NCI-H748 (cell line): Measurements from ENCODE around the gene PIAS1.
A peak's percentile ranks its signal among the peaks of the same experiment; 100 is the strongest.
"Not testable (repeated sequence)": the region's sequence is repeated elsewhere in the genome, so short reads cannot be mapped to it uniquely, and the experiment has no call there.

ENCODE experiments used
- DNase-seq: peaks from one replicate; lab custom pipeline; 2025; ENCODE audit not compliant: unreplicated experiment; lab: John Stamatoyannopoulos, UW

The PIAS1 gene

DNA sequence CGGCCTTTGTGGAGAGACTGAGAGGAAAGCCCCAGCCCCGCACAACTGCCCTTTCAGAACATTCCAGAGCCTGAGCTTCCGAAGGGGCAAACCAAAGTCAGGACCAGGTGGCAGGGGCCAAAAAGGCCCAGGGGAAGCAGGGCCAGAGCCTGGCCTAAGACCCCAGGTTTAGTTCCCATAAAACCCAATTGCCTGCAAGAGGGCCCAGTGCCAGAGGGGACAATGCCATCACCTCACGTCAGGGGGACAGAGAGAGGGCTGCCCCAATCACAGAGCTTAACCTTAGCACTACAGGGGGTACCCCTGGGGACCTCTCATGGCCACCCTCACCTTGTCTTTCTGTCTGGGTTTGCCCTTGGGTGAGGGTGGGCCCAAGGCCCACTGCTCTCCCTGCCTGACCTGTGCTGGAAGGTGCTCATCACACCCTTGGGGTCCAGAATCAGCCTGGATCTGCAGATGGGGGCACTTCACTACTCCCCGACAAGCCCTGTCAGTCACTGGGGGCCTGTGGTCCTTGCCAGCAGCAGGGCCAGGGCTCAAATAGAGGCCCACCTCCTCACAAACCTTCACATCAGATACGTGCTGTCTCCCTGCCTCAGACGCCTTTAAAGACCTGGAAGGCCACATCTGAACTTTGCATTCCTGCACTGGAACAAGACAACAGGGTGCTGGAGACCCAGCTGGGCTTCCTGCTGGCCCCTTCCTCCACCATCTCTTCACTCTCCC, 147.2 kb downstream of the PIAS1 start:
- DNase-seq = no peak

DNA sequence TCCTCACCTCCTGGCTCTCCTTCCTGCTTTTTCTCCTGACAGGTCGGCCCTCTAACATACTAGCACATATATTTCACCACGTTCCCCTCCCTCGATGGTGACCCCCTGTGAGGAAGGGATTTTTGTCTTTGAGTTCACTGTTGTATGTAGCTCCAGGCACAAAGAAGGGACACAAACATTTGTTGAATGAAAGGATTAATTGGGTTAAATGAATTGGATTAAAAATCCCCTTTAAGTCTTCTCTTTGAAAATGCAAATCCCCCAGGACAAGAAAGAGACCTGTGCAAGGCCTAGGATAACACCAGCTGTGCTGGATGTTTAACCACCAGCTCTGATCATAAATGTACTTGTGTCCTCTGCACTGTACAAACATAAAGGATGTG, 147.8 kb downstream of the PIAS1 start:
- DNase-seq = no peak

DNA sequence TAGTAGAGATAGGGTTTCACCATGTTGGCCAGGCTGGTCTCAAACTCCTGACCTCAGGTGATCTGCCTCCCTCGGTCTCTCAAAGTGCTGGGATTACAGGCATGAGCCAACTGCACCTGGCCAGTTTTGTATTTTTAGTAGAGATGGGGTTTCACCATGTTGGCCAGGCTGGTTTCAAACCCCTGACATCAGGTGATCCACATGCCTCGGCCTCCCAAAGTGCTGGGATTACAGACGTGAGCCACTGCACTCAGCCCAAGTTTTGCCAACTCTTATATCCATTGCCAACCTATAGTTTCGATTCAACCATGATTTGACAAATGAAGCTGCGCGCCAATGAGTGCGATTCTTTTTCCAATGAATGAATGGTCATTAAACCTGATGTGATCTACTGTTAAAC, 148.9 kb downstream of the PIAS1 start:
- DNase-seq = not testable (repeated sequence)

DNA sequence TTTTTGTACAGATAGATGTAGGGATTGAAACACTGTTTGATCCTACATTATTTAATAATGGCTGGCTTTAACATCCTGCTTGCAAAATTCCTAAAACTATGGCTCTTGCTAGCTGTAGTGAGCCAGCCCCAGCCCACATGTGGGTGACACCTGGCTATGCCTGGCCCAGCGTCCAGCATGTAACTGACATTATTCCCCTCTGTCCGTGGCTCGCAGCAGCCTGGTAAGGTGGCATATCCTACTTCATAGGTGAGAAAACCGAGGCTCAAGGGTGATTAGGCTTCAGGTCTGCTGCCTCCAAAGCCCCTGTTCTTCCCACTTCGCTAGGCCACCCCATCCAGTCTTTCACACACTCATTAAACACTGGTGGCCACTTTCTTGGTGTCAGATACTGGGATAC, 149.4 kb downstream of the PIAS1 start:
- DNase-seq = no peak

DNA sequence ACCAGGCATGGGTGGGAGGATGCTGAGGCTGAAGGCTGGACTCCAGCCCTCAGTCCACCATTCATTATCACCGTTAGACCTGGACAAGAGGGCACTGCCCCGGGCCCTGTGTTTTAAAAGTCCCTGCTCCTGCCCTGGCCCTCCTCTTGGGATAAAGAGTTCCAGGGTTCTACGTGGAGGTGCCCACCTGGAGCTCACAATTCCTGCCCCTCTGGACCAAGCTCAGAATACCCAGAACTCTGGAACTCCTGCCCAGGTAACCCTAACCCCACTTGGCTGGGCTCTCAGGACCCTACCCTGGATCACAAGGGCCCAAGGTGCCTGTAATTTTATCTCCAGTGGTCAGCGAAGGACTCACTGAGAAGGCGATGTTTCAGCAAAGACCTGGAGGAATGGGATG, 149.8 kb downstream of the PIAS1 start:
- DNase-seq = no peak

DNA sequence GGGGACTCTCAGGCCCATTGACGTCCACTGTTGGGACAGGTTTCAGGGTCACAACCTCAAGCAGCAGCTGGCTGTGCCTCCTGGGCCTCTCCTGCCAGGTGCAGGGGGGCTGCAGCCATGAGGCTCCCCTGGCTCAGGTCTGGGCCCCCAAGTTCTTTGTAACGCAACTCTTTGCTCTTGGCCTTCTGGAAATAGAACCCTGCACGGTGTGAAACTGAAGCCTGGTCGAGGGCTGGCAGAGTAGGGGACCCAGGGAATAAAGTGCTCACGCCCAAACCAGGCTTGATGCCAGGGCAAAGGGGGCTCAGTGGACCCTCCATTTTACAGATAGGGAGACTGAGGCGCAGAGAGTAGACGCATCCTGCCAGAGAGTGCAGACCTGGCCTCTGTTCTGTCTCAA, 150.2 kb downstream of the PIAS1 start:
- DNase-seq = no peak

DNA sequence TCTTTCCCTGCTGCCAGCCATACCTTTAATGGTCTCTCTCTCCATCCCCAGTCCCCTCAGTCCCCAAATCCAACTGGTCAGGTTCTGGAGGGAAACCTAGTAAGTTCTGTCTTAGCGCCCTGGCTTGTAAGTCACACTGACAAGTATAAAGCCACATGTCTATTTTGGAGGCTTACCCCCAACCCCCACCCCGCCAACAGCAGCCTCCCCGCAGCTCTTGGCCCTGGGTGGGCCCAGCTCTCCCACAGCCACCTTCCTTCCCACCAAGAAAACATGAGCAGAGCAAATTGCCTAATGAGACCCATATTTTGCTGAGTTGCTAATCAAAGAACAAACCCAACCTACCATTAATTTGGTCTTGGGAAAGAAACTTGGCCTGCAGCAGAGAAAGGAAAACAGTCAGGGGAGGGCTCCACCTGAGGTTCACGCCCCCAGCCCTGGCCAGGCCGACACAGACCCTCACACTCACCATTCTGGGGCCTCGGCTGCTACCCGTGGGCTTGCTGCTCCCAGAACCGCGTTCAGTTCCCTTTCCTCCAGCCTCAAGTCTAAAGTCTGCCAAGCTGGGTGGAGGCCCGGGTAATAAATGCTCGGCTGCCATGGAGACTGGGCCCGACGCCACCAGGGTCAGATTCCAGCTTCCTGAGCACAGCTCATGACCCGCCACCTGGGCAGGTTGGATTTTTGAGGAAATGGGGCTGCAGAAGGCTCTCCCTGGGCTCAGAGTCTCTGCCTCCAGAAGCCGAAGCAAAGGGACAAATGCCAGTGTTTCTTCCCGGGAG, 150.9 kb downstream of the PIAS1 start, which contains the start of gene CALML4:
CALML4 (minus strand) TSS at position 557 of the 782 bp plus-strand sequence; CDS start at position 472, 85 bp downstream.
- DNase-seq = peak; percentile 55

DNA sequence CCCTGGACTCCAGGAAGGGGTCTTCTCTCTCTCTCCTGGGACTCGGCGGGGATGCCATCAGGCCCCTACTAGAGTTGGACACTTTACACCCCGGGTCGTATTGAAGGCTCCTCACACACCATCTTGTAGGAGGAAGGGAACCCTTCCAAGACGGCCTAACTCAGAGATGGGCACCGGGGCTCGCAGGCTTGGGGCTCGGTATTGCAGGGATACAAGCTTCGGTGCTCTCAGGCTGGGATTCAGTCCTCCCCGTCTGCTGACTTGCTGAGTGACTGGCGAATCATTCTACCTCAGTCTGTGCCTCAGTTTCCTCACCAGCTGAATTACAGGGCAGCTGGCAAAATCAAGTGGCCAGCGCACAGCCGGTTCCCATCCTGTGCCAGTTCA, 151.4 kb downstream of the PIAS1 start:
- no peak for DNase-seq

DNA sequence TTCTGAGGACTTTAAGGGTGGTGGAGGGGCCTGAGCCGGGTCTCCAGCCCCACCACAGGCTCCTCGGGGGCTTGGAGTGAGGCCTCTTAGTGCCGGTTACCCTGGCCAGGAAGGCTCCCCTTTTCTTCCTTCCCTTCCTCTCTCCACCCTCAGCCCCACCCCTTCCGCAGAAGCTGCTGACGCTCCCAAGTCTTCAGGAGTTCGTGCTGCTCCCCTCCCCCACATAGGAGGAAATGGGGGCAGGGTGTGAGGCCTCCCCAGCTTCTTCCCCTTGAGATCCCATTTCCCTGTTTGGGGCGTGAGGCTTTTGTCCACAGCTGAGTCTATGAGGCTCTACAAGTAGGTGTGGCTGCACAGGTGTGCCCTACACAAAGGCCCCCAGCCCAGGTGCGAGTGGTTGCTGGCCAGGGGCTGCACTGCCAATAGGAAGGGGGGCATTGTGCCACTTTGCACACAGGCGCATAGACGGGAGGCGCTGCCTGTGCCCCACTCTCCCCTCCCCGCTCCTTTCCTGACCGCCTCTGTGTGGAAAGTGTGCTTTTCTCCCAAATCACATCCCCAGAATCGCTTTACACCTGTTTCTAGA, 151.9 kb downstream of the PIAS1 start:
- peak; percentile 44 for DNase-seq

DNA sequence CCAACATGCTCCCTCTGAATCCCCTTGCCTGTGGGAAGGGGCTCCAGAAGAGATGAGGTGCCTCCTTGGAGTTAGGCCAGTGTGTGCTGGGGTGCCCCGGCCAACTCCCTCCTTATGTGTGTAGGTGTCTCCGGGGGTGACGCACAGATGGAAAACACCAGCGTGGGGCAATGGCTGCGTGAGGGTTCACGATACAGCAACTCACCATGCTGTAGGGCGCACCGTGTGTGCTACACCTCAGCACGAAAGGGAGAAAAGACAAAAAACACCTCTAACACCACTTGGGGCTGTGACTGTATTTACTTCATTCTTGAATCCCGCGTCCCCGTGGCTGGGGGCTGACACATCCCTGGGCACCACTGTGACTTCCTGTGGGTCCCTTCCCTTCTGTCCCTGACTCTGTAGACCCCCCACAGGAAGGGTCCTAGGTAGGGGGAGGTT, 152.6 kb downstream of the PIAS1 start:
- DNase-seq = no peak

DNA sequence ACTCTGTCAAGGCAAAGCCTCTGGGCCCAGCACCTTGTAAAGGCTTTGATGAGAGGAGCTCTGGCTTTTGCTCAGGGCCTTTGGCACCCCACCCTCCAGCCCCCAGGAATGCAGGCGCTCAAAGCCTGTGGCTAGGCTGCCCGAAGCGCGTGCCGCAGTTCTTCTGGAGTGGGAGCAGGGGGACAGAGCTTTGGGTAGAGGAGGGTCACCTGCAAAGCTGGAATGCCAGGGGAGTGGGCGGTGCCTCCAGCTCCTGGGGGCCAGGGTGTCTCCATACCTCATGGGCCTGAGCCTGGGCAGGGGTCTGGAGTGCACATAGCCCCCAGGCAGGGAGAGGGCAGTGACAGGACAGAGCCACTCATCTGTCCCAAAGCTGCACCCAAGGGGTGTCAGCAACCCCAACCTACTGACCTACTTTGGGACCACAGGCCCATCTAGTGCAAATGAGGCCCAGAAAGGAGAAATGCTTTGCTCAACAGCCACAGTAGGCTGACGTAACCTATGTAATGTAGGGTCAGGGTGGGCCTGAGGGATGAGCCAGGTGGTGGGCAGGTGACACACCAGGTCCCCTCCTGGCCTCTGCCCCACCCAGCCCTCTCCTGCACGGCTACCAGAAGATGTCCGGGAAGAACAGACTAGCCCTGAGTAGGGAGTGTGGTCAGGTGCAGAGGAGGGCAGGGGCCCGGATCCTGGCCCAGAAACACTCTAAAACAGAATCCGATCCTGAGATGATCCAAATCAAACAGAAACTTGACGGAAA, 153.2 kb downstream of the PIAS1 start:
- no peak for DNase-seq

DNA sequence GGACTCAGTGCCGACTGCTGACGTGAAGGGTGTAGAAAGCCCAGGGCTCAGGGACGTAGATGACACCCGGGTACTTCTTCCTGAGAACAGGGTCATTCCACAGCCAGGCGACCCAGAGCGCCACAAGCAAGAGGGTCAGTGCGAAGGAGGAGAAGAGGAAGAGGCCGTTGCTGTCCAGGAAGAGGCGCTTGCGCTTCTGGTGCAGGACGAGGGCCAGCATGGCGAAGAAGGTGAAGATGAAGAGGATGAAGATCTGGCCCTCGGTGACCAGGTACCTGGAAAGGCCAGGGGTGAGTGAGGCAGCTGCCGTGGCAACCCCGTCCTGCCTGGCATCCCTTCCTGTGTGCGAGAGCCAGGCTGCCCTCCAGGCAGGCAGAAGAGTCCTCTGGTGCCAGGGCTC, 154.0 kb downstream of the PIAS1 start:
- no peak for DNase-seq

DNA sequence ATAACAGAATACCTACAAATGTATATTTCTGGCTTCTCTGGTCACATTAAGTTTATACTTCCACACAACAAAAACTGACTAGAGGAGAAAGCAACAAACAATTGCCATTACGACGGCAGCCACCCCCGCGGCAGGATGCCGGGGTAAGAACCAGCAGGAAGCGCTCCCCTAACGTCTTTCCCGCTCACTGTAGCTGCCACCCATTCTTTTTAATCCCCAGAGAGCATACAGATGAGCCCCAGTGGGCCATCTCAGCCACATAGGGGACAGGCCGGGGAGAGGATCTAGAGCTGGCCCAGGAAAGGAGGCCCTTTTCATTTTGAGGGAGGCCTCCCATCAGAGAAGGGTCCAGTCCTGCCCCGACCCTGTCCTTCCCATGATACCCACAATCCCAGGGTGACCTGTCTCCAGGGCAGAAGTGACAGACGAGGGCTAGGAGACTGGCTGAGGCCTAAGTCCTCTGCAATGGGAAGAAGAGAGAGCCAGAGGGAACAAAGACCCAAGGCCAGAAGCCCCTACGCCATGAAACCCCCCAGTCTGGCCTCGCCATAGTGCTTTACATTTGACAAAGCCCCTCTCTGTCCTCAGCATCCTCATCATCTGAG, 154.6 kb downstream of the PIAS1 start:
- DNase-seq = no peak

DNA sequence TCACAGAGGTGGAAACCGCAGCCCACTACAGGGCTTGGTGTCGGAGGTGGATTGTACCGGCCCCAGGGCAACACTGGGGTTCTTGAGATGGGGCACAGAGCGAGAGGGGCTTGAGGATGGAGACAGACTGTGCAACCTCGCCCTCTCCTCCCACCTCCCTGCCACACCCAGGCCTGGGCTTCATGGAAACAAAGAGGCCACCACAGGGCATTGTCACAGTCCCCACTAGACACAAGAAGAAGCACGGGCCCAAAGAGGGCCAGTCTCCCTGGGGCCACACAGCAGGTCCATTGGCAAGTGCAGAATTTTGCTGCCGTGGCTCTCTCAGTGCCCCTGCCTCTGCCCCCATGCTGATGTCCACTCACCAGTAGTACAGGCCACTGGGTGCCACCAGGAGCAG, 155.2 kb downstream of the PIAS1 start:
- DNase-seq = no peak

DNA sequence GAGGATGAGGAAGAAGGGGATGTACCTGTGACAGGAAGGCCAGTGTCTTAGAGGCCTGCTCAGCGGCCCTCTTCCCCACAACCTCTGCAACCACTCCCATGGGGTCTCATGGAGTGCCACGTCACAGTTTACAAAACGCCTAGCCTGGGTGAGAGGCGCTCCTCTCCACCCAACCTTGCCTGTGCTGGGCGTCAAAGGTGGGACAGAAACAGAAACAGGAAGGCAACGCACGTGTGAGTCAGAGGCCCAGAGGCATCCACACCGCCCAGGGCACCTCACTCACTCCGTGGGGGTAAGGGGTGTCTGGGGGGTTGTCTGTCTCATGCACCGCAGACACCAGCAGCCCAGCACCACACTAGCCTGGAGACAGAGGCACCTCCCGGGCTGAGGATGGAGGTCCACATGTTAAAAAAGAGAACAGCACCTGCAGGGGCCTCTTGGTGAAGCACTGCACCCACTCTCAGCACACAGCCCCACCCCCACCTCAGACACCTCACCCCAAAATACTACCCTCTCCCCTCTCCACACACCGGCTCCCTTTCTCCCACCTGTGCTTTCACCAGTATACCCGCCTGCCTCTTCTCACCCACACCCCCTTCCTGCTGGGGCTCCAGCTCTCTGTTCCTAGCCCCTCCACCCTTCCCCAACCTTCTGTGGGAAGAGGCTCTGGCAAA, 155.8 kb downstream of the PIAS1 start:
- no peak for DNase-seq

DNA sequence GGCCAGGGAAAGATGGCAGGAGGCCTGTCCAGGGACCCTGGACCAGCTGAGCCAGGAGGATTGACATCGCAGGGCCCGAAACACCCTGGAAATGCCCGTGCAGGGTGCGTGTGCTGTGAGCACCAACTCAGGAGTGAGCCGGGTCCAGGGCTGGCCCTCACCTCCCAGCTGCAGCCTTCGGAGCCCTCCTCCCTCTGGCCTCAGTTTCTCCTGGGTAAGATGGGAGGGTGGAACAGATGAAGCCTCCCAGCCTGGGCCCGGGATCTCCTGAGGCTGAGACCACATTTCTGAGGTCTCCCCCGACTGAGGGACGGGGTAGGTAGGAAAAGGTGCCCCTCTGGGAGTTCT, 156.3 kb downstream of the PIAS1 start:
- no peak for DNase-seq

DNA sequence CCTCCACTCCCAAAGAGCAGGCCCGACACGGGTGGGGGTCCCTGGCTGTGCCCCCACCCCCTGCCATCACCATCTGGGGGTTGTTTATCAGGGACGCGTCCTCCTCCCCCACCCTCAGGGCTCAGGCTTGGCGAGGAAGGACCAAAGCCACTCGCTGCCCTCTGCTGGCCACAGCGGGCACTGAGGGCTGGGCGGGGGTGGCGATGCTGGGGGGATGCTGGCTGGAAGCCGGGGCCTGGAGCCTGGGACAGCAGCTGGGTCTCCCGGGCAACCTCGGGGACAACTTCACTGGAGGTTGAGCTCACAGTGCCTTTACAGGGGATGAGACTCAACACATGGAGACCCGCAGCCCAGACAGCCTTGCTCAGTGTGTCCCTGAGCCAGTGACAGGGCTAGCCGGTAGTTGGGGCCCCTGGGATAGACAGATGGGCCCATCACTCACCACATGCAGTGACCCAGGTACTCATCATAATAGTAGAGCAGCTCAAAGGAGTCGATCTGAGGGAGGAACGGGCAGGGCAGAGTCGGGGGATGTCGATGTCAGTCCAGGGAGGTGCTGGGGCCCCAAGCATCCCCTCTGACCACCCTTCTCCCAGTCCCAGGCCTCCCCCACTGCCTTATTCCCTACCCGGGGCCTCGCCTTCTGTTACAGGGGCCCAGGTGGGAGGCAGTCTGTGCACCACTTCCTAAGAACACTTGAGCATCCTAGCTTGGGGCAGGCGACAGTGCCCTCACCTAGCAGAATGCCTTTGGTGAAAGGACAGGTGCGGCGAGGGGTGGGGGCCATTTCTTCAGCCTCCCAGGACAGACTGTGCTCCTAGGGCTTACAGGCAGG, 156.9 kb downstream of the PIAS1 start:
- DNase-seq = peak; percentile 35

DNA sequence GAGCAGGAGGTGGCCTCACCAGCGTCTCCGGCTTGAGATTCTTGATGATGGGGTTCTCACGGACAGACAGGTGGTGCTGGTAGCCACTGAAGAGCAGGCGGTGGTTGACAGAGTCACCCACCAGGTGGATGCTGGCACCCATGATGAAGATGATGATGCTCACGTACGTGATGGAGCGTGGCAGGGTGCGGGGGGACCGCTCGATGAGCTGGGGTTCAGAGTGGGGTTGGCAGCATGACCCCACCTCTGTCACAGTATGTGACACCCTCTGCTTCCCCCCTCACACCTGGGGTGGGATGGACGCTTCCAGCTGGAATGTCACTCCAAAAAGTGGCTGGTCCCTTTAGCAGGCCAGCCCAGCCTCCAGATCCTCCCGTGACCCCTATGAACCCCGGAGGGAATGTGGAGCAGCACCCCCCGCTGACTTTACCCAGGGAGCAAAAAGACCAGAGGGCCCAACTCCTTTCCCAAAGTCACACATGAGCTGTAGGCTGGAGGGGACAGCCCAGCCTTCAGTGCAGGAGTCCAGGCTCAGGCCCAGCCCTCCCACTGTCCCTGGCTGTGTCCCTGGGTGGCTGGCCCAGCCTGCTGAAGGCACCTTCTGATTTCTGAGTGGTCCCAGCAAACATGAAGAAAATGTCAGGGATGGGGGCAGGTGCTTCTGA, 157.7 kb downstream of the PIAS1 start:
- no peak for DNase-seq

DNA sequence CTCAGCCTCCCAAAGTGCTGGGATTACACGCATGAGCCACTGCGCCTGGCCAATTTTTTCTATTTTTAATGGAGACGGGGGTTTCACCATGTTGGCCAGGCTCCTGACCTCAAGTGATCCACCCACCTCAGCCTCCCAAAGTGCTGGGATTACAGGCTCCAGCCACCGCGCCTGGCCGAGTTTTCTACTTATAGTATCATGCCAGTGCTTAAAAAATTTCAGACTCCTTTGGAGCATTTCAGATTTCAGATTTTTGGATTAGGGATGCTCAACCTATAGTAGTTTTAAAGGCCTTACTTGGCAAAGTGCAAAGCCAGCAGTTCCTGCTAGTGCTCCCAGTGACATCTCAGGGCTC, 159.4 kb downstream of the PIAS1 start:
- DNase-seq = not testable (repeated sequence)
